ENCODE results near the gene CXCL12.

CXCL12 gene

GRCh38 chr10:44369854-44370253 is 15.0 kb downstream of the CXCL12 start:
- no peak overlapping the region for H3K4me3 ChIP-seq (ENCODE audit: low read length)
- no peak for TF ChIP-seq ZNF274 (IDR thresholded peaks at IDR 0.05; ENCODE audit: low read depth, low read length)

- H3K4me3 ChIP-seq (ENCODE audit: low read length) = no peak overlapping the region
- TF ChIP-seq ZNF274 (IDR thresholded peaks at IDR 0.05; ENCODE audit: low read depth, low read length) = no peak
Observed at GRCh38 chr10:44369296-44369695, 15.6 kb downstream of the CXCL12 start.

GRCh38 chr10:44368637-44369036 is 16.3 kb downstream of the CXCL12 start:
- H3K4me3 ChIP-seq (ENCODE audit: low read length) = no peak overlapping the region
- TF ChIP-seq ZNF274 (IDR thresholded peaks at IDR 0.05; ENCODE audit: low read depth, low read length) = no peak

GRCh38 chr10:44366941-44367630 is 17.8 kb downstream of the CXCL12 start:
- H3K4me3 ChIP-seq (ENCODE audit: low read length) = no peak overlapping the region
- no peak for TF ChIP-seq ZNF274 (IDR thresholded peaks at IDR 0.05; ENCODE audit: low read depth, low read length)

GRCh38 chr10:44364566-44364965 is 20.3 kb downstream of the CXCL12 start:
- no peak for TF ChIP-seq ZNF274 (IDR thresholded peaks at IDR 0.05; ENCODE audit: low read depth, low read length)
- H3K4me3 ChIP-seq (ENCODE audit: low read length) = no peak overlapping the region

GRCh38 chr10:44363716-44364115 is 21.2 kb downstream of the CXCL12 start:
- TF ChIP-seq ZNF274 (IDR thresholded peaks at IDR 0.05; ENCODE audit: low read depth, low read length) = no peak
- no peak overlapping the region for H3K4me3 ChIP-seq (ENCODE audit: low read length)

GRCh38 chr10:44362866-44363711 is 21.8 kb downstream of the CXCL12 start:
- no peak for TF ChIP-seq ZNF274 (IDR thresholded peaks at IDR 0.05; ENCODE audit: low read depth, low read length)
- H3K4me3 ChIP-seq (ENCODE audit: low read length) = no peak overlapping the region

- no peak overlapping the region for H3K4me3 ChIP-seq (ENCODE audit: low read length)
- no peak for TF ChIP-seq ZNF274 (IDR thresholded peaks at IDR 0.05; ENCODE audit: low read depth, low read length)
Observed at GRCh38 chr10:44361109-44361508, 23.8 kb downstream of the CXCL12 start.

GRCh38 chr10:44358080-44358771 is 26.7 kb downstream of the CXCL12 start:
- TF ChIP-seq ZNF274 (IDR thresholded peaks at IDR 0.05; ENCODE audit: low read depth, low read length) = no peak
- H3K4me3 ChIP-seq (ENCODE audit: low read length) = no peak overlapping the region

GRCh38 chr10:44357023-44357540 is 27.8 kb downstream of the CXCL12 start:
- H3K4me3 ChIP-seq (ENCODE audit: low read length) = no peak overlapping the region
- TF ChIP-seq ZNF274 (IDR thresholded peaks at IDR 0.05; ENCODE audit: low read depth, low read length) = no peak

GRCh38 chr10:44356139-44357022 is 28.5 kb downstream of the CXCL12 start:
- TF ChIP-seq ZNF274 (IDR thresholded peaks at IDR 0.05; ENCODE audit: low read depth, low read length) = no peak
- no peak overlapping the region for H3K4me3 ChIP-seq (ENCODE audit: low read length)

- no peak overlapping the region for H3K4me3 ChIP-seq (ENCODE audit: low read length)
- no peak for TF ChIP-seq ZNF274 (IDR thresholded peaks at IDR 0.05; ENCODE audit: low read depth, low read length)
Observed at GRCh38 chr10:44355630-44356029, 29.3 kb downstream of the CXCL12 start.

- H3K4me3 ChIP-seq (ENCODE audit: low read length) = no peak overlapping the region
- no peak for TF ChIP-seq ZNF274 (IDR thresholded peaks at IDR 0.05; ENCODE audit: low read depth, low read length)
Observed at GRCh38 chr10:44354771-44355170, 30.1 kb downstream of the CXCL12 start.

Measured in GM08714 (cell line).